LNCAP (cell line): ENCODE results near the gene CLIC4.

Source experiments
- TF ChIP-seq, protein P1 (sequence below): fragments of 450-650 bp; IDR thresholded peaks from 2 replicates; pipeline ENCODE4 v1.5.1; 2017; ENCODE audit warnings: mild to moderate bottlenecking

The CLIC4 gene

DNA sequence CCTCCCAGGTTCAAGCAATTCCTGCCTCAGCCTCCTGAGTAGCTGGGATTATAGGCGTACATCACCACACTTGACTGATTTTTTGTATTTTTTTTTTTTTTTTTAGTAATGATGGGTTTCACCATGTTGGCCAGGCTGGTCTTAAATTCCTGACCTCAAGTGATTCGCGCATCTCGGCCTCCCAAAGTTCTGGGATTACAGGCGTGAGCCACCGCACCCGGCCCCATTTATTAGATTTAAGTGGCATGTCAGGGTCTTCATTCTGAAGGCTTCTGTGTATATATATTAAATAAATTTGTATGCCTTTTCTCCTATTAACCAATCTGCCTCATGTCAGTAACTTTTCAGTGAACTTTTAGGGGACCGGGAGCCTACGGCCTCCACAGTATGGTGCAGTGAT lies 6.0 kb upstream of the CLIC4 start:
- TF ChIP-seq, protein P1, sequence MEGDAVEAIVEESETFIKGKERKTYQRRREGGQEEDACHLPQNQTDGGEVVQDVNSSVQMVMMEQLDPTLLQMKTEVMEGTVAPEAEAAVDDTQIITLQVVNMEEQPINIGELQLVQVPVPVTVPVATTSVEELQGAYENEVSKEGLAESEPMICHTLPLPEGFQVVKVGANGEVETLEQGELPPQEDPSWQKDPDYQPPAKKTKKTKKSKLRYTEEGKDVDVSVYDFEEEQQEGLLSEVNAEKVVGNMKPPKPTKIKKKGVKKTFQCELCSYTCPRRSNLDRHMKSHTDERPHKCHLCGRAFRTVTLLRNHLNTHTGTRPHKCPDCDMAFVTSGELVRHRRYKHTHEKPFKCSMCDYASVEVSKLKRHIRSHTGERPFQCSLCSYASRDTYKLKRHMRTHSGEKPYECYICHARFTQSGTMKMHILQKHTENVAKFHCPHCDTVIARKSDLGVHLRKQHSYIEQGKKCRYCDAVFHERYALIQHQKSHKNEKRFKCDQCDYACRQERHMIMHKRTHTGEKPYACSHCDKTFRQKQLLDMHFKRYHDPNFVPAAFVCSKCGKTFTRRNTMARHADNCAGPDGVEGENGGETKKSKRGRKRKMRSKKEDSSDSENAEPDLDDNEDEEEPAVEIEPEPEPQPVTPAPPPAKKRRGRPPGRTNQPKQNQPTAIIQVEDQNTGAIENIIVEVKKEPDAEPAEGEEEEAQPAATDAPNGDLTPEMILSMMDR = no peak

DNA sequence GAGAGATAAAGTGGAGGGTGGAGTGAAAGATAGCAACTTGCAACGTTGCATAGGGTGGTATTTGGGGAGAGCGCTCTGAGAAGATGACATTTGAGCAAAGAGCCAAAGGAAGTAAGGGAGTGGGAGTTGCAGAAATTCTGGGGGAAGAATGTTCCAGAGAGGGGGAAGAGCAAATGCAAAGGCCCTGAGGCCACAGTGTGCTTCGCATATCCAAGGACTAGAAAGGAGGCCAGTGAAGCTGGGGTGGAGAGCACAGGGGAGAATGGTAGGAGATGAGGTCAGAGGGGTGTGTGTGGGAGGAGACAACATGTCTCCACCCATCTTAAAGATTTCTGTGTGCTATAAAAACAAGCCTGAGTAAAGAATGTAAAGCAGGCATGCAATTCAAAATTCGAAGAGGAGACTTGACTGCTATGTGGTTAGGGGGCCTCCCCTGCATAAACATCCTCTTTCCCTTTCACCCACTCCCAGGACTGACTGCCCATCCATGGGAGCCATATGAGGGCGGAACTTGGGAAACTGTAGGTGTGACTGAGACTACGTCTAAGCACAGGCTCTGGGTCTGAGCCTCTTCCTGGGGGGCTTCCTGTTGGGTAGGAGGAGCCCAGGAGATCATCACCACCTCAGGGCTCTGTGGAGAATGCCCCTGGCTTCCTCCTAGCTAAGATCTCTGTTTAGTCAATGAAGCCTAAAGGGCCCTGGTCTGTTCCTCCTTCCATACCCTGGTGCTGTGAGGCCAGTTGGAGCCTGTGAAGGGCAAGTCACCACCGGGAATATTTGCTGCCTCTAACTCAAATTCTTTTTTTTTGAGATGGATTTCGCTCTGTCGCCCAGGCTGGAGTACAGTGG lies 2.9 kb upstream of the CLIC4 start:
- TF ChIP-seq, protein P1 = no peak

DNA sequence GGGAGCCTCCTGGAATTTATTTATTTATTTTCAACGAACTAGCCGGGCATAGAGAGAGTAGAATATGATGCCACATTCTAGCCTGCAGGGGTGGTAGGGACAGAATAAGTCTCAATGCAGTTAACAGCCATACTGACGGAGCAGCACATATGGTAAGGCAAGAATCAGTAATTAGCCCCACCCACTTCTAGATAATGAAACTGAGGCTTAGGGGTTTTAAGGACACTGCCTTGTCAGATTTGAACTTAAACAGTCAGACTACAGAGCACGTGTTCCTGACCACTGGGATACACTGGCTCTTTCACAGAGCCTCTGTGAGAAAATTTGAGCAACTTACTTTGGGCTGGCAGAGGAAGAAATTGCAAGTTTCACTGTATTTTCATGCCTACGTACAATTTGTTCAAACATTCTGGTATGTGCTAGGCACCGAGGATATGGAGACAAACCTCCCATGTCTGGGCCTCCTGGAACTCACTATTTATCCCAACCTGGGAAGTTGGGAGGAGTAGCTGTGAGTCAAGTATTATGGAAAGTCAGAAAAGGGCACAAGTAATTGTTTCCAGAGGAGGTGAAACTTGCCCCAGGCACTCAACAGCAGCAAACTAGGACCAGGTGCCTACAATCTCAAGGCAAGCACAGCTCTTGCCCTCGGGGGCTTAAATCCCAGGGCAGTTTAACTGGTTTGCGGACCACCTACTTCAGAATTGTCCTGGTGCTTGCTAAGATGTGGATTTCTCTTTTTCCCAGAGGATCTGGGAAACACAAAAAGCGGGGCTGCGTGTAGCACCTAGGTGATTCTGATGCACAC lies 1.6 kb upstream of the CLIC4 start:
- TF ChIP-seq, protein P1 = no peak

DNA sequence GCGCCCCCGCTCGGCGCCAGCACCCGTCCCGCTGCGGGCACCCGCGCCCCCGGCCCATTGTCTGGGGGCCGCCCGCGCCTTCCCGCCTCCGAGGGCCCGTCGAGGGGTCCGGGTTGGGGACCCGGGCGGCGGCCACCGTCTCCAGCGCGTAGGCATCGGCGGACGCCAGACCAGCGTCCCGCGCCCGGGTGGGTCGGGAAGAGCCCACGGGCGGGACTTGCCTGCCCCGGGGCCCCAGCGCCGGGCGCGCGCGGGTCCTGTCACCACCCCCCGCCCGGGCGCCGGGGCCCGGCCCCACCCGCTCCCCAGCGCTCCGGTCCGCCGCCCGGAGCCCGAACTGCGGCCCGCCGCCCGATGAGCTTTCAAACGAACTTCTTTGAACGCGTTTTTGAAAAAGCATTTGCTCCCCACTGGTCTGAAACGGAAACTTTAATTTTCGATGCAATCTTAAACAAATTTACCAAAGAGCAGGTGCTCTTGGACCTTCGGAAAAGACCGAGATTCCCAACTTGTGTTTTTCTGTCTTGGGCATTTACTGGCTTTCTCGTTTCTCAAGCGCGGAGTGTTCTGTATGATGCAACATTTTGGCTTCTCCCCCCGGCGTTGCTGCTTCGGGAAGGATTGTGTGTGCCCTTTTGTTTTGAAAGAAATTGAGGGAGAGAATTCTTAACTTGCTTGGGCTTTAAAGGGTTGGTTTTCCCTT lies 615 bp downstream of the CLIC4 start:
- TF ChIP-seq, protein P1 = no peak

DNA sequence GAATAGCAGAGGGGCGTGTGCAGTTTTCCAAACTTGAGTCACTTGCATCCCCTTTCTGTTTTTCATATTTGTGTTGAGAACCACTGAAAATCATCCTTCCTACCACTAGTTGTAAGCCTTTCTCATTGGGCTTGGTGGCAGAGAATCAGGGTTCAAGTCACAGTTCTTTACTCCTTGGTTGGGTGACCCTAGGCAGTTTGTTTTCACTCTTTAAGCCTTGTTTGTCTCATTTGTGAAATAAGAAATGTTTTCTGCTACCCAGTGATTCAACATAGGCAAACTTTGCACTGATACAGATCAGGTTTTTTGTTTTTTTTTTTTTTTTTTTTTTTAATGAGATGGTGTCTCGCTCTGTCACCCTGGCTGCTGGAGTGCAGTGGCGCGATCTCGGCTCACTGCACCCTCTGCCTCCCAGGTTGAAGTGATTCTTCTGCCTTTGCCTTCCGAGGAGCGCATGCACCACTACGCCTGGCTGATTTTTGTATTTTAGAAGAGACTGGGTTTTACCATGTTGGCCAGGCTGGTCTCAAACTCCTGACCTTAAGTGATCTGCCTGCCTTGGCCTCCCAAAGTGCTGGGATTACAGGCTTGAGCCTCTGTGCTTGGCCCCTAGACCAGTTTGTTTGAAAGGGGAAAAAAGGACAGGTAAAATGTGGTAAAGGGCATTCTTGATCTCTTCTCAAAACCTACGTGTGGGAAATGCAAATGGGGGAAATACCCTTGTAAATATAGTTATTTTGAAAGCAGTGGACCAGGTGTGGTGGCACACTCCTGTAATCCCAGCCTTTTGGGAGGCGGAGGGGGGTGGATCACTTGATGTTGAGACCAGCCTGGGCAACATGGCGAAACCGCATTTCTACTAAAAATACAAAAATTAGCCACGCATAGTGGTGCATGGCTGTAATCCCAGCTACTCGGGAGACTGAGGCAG lies 3.2 kb downstream of the CLIC4 start:
- TF ChIP-seq, protein P1 = no peak

DNA sequence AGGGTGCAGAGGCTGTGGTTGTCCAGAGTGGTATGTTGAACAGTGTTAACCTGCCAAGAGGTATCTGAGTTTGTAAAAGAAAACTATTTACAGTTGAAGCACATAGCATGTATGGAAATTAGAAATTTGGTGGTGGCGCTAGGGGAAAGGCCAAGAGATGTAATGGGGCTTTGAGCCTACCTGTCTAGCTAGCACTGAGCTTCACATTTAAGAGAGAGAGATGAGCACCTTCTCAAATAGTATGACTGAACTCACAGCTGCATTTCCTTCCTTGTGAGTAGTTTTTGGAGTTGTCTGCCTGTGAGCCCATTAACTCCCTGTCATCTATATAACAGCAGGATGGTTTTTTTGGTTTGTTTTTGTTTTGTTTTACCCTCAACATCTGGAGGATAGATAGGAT lies 4.0 kb downstream of the CLIC4 start:
- TF ChIP-seq, protein P1 = no peak

DNA sequence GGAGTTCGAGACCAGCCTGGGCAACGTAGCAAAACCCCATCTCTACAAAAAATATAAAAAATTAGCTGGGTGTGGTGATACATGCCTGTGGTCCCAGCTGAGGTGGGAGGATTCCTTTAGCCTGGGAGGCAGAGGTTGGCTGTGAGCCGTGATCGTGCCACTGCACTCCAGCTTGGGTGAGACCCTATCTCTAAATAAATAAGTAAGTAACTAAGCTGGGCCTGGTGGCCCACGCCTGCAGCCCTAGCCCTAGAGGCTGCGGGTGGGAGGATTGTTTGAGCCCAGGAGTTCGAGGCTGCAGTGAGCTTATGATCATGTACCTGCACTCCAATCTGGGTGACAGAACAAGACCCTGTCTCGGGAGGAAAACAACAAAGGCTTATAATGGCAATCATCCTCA lies 4.6 kb downstream of the CLIC4 start:
- TF ChIP-seq, protein P1 = no peak
